ENCODE data around the gene GRIK1.

GRIK1 gene

GRCh38 chr21:29654855-29655254 is 284.9 kb downstream of the GRIK1 start:
- H3K4me2 ChIP-seq (ENCODE audit: low read depth, low read length, poor library complexity, severe bottlenecking): no peak overlapping the region
- H3K9ac ChIP-seq (ENCODE audit: low read depth, low read length, poor library complexity, severe bottlenecking): no peak overlapping the region
- H3K36me3 ChIP-seq (ENCODE audit: insufficient read depth, low read length): no peaks in the 10 kb centered on the region
- H3K9me3 ChIP-seq (ENCODE audit: insufficient read depth, low read depth, low read length): no peaks in the 10 kb centered on the region
- no peaks in the 10 kb centered on the region for H3K27me3 ChIP-seq (ENCODE audit: insufficient read depth, low read length, poor library complexity, severe bottlenecking)
- no peaks in the 10 kb centered on the region for H3F3A ChIP-seq (ENCODE audit: low read depth)
- no peak for TF ChIP-seq EZH2phosphoT487 (IDR thresholded peaks at IDR 0.05; ENCODE audit: borderline replicate concordance)
- no peak for TF ChIP-seq CTCF (conservative IDR thresholded peaks at IDR 0.05; ENCODE audit: low read length)
- H4K20me1 ChIP-seq (ENCODE audit: insufficient read depth, low read length, poor library complexity, severe bottlenecking): no peaks in the 10 kb centered on the region
- H3K79me2 ChIP-seq (ENCODE audit: insufficient read depth, low read length): no peaks in the 10 kb centered on the region
- H3K4me3 ChIP-seq (ENCODE audit: low read length, poor library complexity, severe bottlenecking): no peak overlapping the region
- H3K4me1 ChIP-seq (ENCODE audit: insufficient read depth, low read length, poor library complexity, severe bottlenecking): peaks cover 5% of the 10 kb centered on the region
- H2AFZ ChIP-seq (ENCODE audit: low read length): no peak overlapping the region
- no peaks in the 10 kb centered on the region for H3K9me2 ChIP-seq (replicated peaks; ENCODE audit: low read depth, low read length)

- Histone ChIP-seq H3K79me2 (ENCODE audit: insufficient read depth, low read length) (no peaks in the 10 kb centered on the region), H3K4me3 (ENCODE audit: low read length, poor library complexity, severe bottlenecking) (no peak overlapping the region), H3K9me3 (ENCODE audit: insufficient read depth, low read depth, low read length) (no peaks in the 10 kb centered on the region), H3K9me2 (replicated peaks; ENCODE audit: low read depth, low read length) (no peaks in the 10 kb centered on the region), H2AFZ (ENCODE audit: low read length) (no peak overlapping the region), H4K20me1 (ENCODE audit: insufficient read depth, low read length, poor library complexity, severe bottlenecking) (no peaks in the 10 kb centered on the region), H3K9ac (ENCODE audit: low read depth, low read length, poor library complexity, severe bottlenecking) (no peak overlapping the region), H3K36me3 (ENCODE audit: insufficient read depth, low read length) (no peaks in the 10 kb centered on the region), H3K4me2 (ENCODE audit: low read depth, low read length, poor library complexity, severe bottlenecking) (no peak overlapping the region), H3F3A (ENCODE audit: low read depth) (no peaks in the 10 kb centered on the region), H3K27me3 (ENCODE audit: insufficient read depth, low read length, poor library complexity, severe bottlenecking) (no peaks in the 10 kb centered on the region), H3K4me1 (ENCODE audit: insufficient read depth, low read length, poor library complexity, severe bottlenecking) (peaks cover 5% of the 10 kb centered on the region)
- TF ChIP-seq EZH2phosphoT487 (IDR thresholded peaks at IDR 0.05; ENCODE audit: borderline replicate concordance) (no peak), CTCF (conservative IDR thresholded peaks at IDR 0.05; ENCODE audit: low read length) (no peak)
Measured at GRCh38 chr21:29654203-29654602, 285.6 kb downstream of the GRIK1 start.

GRCh38 chr21:29650523-29651022 is 289.2 kb downstream of the GRIK1 start:
- H3K9me2 ChIP-seq (replicated peaks; ENCODE audit: low read depth, low read length): no peaks in the 10 kb centered on the region
- H3F3A ChIP-seq (ENCODE audit: low read depth): no peaks in the 10 kb centered on the region
- H3K4me2 ChIP-seq (ENCODE audit: low read depth, low read length, poor library complexity, severe bottlenecking): no peak overlapping the region
- no peaks in the 10 kb centered on the region for H4K20me1 ChIP-seq (ENCODE audit: insufficient read depth, low read length, poor library complexity, severe bottlenecking)
- no peaks in the 10 kb centered on the region for H3K36me3 ChIP-seq (ENCODE audit: insufficient read depth, low read length)
- H3K9ac ChIP-seq (ENCODE audit: low read depth, low read length, poor library complexity, severe bottlenecking): no peak overlapping the region
- no peak overlapping the region for H2AFZ ChIP-seq (ENCODE audit: low read length)
- H3K79me2 ChIP-seq (ENCODE audit: insufficient read depth, low read length): no peaks in the 10 kb centered on the region
- no peaks in the 10 kb centered on the region for H3K9me3 ChIP-seq (ENCODE audit: insufficient read depth, low read depth, low read length)
- no peak overlapping the region for H3K4me3 ChIP-seq (ENCODE audit: low read length, poor library complexity, severe bottlenecking)
- TF ChIP-seq CTCF (conservative IDR thresholded peaks at IDR 0.05; ENCODE audit: low read length) (no peak), EZH2phosphoT487 (IDR thresholded peaks at IDR 0.05; ENCODE audit: borderline replicate concordance) (no peak)
- no peaks in the 10 kb centered on the region for H3K4me1 ChIP-seq (ENCODE audit: insufficient read depth, low read length, poor library complexity, severe bottlenecking)
- no peaks in the 10 kb centered on the region for H3K27me3 ChIP-seq (ENCODE audit: insufficient read depth, low read length, poor library complexity, severe bottlenecking)

Data from Loucy (cell line).